Activated T-cell treated with anti-CD3 and anti-CD28 coated beads for 24 hours (primary cell): Measurements from ENCODE around the gene SPG7.
A peak's percentile ranks its signal among the peaks of the same experiment; 100 is the strongest.

ENCODE experiments used
- DNase-seq: peaks from one replicate; pipeline ENCODE4 v3.0.0-alpha.2; 2020; ENCODE audit warnings: low read depth

SPG7 gene

DNA sequence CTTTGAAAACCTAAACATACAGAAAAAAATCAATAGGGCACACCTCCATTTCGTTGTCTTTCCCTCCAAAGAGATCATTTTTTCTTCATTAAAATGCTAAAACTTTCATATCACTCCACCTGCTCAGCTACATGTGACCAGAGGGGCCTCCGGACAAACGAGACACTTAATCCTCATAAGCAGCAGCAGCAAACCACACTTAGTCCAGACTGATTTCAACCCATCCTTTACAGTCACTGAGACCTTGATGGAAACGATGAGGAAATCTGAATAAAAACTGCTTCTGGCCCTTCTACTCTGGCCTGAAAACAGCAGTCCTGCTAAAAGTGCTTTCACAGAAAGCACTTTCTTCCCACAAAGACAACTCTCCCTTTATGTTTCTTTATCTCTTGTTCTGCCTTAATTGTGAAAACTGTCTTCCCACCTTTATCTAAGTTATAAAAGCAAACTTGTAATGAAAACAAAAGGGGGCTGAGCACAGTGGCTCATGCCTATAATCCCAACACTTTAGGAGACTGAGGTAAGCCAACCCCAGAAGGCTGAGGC is 22.4 kb upstream of the SPG7 start:
- no peak for DNase-seq

DNA sequence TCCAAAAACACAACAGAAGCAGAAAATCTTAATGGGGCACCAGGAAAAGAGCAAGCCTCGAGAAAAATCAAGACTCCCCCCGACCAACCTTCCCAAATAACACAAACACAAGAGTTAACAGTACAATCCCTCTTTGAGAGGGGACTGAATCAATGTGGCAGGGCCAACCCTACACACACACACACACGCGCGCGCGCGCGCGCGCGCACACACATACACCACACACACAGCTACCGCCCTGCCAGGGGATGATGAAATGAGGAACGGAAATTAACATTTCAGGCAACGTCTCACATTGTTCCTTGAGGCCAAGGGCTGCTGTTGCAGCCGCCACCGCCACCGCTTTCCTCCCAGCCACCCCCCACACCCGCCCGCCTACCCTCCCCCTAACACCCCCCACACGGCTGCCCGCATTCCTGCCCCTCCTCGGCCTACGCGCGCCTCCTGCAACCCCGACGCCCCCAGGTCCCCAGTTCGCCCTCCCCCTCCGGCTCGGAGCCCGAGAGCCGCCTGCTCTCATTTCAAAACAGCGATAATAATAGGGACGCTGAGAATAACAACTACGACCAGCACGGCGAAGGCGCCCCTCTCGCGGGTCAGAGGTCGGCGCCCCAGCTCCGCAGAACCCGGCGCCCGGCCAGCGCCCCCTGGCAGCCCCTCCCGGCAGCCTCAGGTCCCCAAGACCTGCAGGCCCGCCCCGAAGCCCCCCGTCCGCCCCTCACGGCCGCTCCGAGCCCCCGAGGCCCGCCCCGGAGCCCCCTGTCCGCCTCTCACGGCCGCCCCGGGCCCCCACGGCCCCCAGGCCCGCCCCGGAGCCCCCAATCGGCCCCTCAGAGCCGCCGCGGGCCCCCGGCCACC is 18.9 kb upstream of the SPG7 start:
- DNase-seq: peak; percentile 65

DNA sequence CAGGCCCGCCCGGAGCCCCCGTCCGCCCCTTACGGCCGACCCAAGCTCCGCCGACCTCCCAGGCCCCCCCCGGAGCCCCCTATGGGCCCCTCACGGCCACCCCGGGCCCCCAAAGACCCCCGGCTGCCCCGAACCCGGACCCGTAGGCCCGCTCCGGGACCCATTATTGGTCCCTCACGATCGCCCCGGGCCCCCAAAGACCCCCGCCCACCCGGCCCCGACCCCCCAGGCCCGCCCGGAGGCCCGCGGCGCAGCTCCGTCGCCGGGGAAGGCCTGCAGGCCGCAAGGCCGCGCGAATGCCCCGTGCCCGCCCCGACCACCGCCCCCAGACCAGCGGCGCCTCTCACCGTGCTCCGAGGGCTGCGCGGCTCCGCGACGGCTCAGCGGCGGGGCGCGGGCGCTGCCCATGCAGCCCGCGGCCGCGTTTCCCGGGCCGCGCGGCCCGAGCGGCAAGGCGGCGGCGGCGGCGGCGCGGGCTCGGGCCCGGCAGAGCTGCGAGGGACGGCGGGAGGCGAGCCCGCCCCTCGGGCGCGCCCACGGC is 18.2 kb upstream of the SPG7 start:
- DNase-seq: no peak

DNA sequence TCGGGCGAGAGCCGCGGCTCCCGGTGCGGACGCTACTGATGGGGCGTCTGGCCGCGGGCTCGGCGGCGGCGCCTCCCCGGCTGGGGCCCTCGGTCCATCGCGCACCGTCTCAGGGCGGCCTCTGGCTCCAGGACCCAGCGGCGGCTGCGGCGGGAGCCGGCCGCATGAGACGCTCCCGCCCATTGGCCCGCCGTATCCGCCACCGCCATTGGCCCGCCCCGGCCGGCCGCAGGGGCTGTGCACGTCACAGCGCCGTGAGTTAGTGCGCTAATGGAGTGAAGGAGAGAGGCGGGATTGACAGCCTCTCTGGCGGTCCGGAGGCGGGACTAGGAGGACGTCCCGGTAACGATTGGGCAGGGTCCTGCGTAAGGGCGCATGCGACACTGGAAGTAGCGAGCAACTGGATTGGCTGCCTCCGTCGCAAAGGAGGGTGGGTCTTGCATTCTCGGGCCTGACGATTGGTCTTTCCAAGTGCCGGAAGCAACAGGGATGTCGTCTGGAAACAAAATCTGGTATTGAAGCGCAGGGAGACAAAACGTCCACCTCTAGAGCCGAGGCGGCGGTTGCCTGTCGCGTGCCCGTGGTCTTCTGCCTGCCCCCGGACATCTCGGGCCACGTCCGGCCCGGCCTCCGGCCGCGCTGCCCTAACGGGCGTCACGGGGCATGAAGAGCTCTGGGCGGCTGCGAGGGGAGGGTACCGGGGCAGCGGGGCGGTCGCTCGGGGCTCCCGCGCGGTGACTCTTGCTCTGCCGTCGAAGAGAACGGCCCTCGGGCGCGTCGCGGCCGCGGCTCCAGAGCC is 17.6 kb upstream of the SPG7 start, which contains the start of gene ANKRD11:
Gene ANKRD11, minus strand, starts transcription at position 123 of the 799 bp plus-strand sequence. CDS start 173,542 bp downstream, outside the sequence.
- peak; percentile 98 for DNase-seq

DNA sequence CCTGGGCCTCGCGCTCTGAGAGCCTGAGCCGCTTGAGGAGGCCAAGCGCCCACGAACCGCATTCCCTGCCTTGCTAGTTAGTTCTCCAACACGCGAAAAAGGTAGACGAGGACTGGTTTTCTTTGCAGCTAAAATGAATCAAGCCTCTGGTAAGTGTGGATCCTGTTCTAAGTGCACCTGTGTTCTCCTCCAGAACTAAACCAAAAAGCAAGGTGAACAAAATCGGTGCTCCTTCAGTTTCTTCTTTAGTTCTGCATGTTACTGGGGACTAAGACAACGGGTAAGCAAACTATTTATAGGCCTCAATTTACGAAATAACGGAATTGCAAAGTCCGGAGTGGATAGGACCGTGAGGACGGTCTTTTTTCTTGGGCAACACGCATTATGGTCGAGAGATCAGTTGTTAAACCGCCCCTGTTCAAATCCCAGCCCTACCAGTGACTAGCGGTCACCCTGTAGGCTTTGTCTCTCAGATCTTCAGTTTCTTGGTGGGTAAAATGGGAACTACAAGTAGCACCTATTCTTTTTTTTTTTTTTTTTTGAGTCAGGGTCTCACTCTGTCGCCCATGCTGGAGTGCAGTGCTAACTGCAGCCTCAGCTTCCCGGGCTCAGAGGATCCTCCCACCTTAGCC is 16.8 kb upstream of the SPG7 start:
- no peak for DNase-seq

DNA sequence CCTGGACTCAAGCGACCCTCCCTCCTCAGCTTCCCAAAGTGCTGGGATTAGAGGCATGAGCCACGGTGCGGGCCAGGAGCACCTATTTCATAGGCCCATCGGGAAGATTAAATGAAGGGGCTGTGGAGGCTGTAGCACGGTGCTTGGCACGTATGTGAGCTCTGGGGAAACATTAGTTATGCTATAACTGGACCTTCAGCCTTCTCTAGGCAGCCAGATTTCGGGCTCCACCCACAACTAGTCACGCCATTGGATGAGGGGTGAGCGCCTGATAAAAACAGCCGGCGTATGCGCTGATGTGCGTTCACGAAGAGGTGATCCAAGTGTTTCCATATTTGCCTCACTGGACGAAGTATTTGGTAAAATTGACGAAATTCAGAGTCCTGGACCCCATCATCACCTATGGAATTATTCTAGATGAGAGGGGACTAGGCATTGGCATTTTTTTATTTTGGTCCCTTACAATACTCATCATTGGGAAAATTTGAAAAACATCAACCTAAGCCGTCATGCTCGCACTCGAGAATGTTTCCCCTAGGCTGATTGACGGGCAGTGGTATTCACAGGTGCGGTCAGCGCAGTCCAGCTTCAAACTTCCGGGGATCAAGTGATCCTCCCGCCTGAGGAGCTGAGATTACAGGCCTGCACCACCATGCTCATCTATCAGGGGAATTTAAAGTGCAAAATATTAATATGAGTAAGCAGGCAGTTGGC is 16.1 kb upstream of the SPG7 start:
- no peak for DNase-seq

DNA sequence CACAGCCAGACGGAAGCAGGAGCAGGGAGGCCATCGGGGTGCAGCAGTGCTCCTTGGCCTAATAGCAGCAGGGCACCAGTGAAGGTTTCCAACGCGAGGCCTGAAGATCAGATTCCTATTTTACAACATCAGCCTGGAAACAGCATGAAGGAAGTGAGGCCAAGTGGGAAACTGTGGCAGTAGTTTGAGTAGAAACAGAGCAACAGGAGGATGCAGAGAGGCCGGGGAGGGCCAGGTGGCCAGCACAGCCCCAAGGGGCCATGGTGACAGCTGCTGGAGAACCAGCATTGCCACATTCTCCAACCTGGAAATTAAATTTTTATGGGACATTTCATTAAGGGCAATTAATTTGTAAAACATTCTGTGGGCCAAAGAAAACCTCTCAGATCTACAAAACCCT is 14.4 kb upstream of the SPG7 start:
- no peak for DNase-seq

DNA sequence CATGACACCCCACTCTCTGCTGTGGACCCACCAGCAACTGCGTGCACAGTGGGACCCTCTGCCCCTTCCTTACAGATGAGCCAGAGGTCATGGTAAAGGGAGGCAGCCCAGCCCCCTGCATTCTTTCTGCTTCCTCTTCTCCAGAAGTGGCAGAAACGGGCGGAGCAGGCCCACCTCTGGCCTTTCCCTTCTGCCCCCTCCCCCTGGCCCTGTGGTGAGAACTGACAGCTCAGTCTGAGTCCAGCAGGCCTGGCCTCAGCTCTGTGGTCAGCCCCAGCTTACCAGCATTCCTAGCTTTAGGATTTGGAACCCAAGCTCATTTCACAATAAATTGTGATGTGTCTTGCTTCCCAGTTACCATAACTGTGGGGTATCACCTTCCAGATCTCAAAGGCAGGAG is 13.1 kb upstream of the SPG7 start:
- no peak for DNase-seq

DNA sequence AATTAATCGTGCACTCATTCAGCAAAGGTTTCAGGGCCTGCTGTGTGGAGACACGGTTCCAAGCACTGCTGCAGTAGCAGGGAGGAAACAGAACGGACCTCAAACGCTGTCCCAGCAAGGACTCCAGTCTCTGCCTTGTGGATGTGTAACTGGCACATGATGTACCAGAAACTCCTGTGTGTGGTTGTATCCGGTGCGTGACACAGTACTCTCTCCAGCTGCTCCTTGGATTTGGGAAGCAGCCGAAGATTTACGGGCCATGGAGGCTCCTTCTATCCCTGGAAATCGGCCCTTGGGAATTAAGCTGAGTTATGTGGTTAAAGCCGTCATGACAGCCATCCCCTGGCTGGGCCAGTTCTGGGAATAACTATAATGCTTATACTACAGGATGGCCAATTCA is 9.4 kb upstream of the SPG7 start:
- no peak for DNase-seq

DNA sequence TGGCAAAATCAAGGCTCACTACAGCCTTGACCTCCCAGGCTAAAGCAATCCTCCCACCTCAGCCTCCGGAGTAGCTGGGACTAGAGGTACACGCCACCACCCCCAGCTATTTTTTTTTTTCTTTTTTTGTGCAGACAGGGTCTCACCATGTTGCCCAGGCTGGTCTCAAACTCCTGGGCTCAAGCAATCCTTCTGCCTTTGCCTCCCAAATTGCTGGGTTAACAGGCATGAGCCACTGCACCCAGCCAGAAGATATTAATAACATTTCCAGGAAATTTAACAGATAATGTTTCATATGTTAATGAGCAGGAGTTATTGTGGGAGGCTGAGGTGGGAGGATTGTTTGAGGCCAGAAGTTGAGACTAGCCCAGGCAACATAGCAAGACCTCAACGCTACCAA is 8.4 kb upstream of the SPG7 start:
- DNase-seq: no peak

DNA sequence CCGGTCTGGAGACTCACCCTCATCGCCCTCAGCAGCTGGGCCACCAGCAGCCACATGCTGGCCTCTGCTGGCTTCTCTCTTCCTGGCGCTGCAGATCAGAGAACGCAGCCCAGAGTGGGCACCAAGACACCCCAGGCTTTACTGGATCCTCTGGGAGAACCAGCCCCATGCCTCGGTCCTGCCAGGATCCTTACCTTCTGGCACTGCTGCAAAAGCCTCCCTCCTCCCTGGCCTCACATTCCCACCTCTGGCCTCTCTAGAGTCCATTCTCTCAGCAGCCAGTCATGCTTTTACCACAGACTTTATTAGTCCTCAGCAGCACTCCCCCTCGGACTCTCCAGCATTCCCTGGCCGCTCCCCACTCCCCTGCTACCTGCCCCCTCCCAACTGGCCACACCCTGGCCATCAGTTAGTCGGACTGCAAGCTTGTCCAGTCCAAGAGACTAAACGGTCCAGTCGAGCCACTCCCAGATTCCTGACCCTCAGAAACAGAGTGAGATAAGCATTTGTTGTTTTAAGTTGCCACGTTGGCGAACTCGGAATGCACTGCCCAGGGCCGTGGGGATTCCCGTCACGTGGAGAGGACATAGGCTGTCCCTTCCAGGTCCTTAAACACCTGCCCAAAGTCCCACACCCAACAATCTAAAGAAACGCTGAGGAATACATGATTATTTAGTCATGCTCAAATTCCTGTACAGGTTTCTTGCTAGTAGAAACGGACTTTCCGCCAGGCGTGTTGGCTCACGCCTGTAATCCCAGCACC is 5.9 kb upstream of the SPG7 start:
- DNase-seq: no peak

DNA sequence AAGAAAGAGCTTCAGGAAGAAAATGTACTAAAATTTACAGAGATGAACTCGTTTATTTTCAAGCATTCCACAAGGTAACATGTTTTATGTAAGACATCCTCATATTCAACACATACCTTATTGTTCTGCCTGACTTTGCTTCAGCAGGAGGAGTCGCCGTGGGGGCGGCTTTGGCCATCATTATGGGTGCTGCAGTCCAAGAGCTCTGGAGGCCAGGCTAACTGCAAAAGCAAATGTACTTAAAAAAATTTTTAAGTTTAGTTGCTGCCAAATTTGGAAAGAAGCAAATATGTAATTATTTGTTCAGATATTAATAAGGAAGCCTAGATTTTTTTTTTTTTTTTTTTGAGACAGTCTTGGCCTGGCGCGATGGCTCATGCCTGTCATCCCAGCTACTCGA is 4.1 kb upstream of the SPG7 start:
- DNase-seq: no peak

DNA sequence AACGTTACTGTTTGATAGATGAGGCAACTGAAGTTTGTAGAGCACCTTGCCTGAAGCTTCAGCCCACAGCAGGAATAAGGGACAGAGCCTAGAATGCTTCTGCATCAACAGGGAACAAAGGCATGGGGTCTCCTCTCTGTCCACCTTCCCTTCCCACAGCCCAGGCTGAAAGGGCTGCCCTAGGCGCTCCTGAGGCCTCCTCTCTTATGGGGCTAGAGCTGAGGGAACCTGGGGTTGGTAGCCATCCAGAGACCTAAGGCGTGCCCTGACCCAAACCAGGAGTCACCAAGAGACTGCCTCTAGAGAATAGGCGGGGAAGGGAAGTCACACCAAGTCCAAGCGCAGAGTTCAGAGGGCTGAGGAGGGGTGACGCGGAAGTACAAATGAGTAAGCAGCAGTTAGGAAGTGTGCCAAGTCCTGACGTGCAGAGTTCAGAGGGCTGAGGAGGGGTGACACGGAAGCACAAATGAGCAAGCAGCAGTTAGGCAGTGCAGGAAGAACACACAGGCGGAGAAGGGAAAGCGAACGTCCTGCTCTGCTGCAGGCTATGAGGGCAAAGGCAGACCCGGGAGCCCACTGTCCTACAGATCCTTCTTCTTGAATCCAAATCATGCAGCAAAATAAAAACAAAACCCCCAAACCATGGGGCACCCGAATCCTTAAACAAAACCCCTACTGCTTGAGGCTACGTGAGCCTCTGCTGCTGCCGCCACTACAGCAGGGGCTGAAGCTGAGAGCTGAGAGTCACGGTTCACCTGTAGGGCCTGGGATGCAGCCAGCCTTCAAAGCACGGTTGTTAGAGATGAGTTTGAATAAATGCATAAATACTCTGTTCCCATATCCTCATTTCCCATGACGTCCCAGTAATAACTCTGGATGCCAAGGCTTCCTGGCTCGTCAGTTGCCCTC is 2.7 kb upstream of the SPG7 start:
- peak; percentile 85 for DNase-seq

DNA sequence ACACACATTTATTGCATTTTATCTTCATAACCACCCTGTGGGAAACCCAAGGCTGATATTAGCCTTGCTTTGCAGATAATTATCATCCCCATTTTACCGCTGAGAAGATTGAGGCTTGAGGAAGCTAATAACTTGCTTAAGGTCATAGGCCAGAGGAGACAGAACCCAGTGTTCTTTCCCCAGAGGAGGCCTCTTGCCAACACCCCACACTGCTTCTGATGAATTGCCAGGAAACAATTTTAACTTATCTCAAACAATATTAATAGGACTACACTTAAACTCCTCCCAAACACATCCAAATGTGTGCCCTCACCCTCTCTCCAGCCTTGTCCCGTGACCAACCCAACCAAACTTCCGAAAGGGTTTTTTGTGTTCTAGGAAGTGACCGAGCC is 2.1 kb upstream of the SPG7 start:
- no peak for DNase-seq

DNA sequence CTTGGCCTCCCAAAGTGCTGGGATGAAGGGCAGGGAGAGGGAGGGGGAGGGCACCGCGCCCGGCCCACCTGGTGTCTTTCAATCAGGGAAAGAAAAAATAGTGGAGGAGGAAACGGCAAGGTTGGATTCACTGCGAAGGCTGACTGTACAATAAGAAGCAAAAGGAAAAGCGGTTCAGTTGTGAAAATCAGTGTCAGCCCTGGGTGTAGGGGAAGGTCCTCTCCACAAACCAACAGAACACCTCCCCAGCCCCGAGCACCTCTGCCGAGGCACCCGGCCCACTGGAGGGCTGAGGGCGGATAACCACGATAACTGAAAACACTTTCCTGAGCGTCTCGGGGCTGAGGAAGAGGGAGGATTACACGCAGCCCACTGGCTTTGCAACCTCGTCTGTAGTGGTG is 1.4 kb upstream of the SPG7 start:
- DNase-seq: no peak

DNA sequence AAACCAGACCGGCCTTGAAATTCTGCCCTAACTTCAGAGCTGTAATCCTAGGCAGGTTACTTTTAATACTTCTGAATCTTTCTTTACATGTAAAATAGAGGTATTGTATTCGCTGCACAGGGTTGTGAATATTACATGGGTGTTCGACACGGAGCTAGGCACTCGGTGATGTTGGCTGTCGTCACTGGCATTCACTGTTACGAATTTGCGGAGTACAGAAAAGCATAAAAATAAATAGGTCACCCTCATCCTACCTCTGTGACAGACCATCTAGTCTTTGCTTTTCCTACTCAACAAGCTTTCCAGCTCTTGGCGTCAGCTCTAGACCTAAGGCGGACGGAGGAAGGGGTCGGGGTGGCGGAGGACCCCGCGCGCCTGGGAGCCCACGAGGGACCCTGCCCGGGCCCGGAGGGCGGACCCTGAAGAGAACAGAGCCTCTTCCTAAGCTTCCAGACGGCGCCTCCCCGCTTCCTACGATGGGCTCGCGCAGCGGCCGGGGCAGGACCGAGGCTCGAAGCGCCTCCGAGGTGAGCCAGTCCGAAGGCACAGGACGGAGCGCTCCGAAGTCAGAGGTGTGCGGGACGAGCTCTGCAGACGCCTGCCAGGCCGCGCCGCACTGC is 879 bp upstream of the SPG7 start:
- peak; percentile 13 for DNase-seq

DNA sequence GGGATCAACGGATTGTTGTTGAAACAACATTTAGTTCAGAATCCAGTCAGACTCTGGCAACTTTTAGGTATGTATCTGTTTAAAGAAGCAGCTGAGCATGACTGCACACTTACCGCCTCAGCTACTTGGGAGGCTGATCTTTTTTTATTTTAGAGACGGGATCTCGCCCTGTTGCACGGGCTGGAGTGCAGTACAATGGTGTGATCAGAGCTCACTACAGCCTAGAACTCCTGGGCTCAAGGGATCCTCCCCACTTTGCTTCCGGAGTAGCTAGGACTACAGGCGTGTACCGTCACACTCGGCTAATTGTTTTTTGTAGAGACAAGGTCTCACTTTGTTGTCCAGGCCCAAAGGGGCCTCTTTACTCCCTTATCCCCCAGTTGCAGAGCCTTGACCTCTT is 2.3 kb downstream of the SPG7 start:
- DNase-seq: no peak

DNA sequence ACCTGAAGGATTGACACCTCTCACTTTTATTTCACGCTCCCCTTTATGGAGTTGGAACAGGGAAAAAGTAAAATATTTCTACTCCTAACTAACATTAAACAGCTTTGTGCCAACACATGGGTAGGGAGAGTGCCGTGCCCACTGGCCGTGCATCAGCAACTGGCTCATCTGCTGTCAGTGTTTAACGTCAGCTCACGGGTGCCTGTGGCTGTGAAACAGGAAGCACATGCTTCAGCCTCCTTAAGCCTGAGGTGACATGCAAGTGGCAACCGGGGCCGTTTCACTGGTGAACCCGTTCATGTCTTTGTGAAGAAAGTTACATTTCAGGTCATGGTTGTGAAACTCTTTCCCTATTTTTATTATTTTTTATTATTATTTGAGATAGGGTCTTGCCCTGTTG is 3.2 kb downstream of the SPG7 start:
- DNase-seq: no peak

DNA sequence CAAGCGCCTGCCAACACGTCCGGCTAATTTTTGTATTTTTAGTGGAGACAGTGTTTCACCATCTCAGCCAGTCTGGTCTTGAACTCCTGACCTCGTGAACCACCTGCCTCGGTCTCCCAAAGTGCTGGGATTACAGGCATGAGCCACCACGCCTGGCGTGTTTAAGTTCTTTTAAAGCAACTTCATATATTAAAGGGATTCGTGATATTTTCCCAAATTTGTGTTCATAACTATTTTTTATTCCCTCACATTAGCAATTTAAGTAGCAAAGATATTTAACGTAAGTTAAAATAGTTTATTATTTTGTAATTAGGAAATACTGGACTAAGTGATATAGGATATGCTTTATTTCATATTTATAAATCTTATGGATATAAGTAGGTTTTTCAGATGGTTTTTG is 4.2 kb downstream of the SPG7 start:
- DNase-seq: no peak
